ENCODE data around the gene MRPS23. TPM values are rescaled to one million over a fixed set of nuclear protein-coding genes. Genes with fewer than 3 reads are reported as not detected.

The MRPS23 gene
- total and polyA plus RNA-seq, 2 experiments from 2014 or later, result 53.2 to 74.5 TPM

DNA sequence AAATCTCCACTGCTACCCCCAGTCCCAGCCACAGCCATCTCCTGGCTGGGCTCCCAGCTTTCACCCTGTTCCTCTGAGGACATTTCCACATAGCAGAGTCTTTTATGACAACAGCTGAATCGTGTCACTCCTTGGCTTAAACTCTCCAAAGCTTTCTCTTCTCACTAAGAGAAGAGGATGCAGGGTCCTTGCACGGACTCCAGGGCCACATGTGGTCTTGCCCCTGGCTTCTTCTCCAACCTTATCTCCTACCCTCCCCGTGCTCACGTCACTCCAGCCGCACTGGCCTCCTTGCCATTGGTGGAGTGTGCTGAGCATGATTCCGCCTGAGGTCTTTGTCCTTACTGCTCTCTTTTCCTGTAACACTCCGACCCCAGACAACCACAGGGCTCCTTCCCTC, 64.8 kb downstream of the MRPS23 start:
- ATAC-seq, result no peak

More for the DNA sequence above, 64.8 kb downstream of the MRPS23 start:
- Histone ChIP-seq H3F3A (replicated peaks; ENCODE audit: low read depth) (no peaks in the 10 kb centered on the region), H3K27ac (ENCODE audit: low read depth) (no peak overlapping the region), H4K20me1 (replicated peaks; ENCODE audit: insufficient read depth) (no peaks in the 10 kb centered on the region), H3K79me2 (replicated peaks; ENCODE audit: insufficient read depth) (no peaks in the 10 kb centered on the region), H3K36me3 (ENCODE audit: insufficient read depth) (no peaks in the 10 kb centered on the region), H3K4me1 (ENCODE audit: insufficient read depth) (peaks cover 22% of the 10 kb centered on the region), H3K4me2 (no peak overlapping the region), H3K4me3 (no peak overlapping the region), H3K9me2 (ENCODE audit: insufficient read depth) (no peaks in the 10 kb centered on the region), H2AFZ (no peak overlapping the region; the same call in 1 of the 2 replicates), H3K27me3 (ENCODE audit: insufficient read depth) (peaks cover 12% of the 10 kb centered on the region; the same call in 1 of the 2 replicates)
- DNase-seq (ENCODE audit: low spot score), result no peak
- Mint-ChIP-seq H3K27me3 (ENCODE audit: insufficient read depth, low read depth, poor library complexity) (peaks cover 14% of the 10 kb centered on the region), H3K9me3 (no peaks in the 10 kb centered on the region), H3K4me3 (no peak overlapping the region), H3K4me1 (peaks cover 10% of the 10 kb centered on the region), H3K36me3 (ENCODE audit: low read depth) (no peaks in the 10 kb centered on the region), H3K27ac (no peak overlapping the region)
- TF ChIP-seq, protein P1, sequence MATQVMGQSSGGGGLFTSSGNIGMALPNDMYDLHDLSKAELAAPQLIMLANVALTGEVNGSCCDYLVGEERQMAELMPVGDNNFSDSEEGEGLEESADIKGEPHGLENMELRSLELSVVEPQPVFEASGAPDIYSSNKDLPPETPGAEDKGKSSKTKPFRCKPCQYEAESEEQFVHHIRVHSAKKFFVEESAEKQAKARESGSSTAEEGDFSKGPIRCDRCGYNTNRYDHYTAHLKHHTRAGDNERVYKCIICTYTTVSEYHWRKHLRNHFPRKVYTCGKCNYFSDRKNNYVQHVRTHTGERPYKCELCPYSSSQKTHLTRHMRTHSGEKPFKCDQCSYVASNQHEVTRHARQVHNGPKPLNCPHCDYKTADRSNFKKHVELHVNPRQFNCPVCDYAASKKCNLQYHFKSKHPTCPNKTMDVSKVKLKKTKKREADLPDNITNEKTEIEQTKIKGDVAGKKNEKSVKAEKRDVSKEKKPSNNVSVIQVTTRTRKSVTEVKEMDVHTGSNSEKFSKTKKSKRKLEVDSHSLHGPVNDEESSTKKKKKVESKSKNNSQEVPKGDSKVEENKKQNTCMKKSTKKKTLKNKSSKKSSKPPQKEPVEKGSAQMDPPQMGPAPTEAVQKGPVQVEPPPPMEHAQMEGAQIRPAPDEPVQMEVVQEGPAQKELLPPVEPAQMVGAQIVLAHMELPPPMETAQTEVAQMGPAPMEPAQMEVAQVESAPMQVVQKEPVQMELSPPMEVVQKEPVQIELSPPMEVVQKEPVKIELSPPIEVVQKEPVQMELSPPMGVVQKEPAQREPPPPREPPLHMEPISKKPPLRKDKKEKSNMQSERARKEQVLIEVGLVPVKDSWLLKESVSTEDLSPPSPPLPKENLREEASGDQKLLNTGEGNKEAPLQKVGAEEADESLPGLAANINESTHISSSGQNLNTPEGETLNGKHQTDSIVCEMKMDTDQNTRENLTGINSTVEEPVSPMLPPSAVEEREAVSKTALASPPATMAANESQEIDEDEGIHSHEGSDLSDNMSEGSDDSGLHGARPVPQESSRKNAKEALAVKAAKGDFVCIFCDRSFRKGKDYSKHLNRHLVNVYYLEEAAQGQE (IDR thresholded peaks at IDR 0.05; ENCODE audit: unreplicated experiment), result no peak
- TF ChIP-seq, protein P2, sequence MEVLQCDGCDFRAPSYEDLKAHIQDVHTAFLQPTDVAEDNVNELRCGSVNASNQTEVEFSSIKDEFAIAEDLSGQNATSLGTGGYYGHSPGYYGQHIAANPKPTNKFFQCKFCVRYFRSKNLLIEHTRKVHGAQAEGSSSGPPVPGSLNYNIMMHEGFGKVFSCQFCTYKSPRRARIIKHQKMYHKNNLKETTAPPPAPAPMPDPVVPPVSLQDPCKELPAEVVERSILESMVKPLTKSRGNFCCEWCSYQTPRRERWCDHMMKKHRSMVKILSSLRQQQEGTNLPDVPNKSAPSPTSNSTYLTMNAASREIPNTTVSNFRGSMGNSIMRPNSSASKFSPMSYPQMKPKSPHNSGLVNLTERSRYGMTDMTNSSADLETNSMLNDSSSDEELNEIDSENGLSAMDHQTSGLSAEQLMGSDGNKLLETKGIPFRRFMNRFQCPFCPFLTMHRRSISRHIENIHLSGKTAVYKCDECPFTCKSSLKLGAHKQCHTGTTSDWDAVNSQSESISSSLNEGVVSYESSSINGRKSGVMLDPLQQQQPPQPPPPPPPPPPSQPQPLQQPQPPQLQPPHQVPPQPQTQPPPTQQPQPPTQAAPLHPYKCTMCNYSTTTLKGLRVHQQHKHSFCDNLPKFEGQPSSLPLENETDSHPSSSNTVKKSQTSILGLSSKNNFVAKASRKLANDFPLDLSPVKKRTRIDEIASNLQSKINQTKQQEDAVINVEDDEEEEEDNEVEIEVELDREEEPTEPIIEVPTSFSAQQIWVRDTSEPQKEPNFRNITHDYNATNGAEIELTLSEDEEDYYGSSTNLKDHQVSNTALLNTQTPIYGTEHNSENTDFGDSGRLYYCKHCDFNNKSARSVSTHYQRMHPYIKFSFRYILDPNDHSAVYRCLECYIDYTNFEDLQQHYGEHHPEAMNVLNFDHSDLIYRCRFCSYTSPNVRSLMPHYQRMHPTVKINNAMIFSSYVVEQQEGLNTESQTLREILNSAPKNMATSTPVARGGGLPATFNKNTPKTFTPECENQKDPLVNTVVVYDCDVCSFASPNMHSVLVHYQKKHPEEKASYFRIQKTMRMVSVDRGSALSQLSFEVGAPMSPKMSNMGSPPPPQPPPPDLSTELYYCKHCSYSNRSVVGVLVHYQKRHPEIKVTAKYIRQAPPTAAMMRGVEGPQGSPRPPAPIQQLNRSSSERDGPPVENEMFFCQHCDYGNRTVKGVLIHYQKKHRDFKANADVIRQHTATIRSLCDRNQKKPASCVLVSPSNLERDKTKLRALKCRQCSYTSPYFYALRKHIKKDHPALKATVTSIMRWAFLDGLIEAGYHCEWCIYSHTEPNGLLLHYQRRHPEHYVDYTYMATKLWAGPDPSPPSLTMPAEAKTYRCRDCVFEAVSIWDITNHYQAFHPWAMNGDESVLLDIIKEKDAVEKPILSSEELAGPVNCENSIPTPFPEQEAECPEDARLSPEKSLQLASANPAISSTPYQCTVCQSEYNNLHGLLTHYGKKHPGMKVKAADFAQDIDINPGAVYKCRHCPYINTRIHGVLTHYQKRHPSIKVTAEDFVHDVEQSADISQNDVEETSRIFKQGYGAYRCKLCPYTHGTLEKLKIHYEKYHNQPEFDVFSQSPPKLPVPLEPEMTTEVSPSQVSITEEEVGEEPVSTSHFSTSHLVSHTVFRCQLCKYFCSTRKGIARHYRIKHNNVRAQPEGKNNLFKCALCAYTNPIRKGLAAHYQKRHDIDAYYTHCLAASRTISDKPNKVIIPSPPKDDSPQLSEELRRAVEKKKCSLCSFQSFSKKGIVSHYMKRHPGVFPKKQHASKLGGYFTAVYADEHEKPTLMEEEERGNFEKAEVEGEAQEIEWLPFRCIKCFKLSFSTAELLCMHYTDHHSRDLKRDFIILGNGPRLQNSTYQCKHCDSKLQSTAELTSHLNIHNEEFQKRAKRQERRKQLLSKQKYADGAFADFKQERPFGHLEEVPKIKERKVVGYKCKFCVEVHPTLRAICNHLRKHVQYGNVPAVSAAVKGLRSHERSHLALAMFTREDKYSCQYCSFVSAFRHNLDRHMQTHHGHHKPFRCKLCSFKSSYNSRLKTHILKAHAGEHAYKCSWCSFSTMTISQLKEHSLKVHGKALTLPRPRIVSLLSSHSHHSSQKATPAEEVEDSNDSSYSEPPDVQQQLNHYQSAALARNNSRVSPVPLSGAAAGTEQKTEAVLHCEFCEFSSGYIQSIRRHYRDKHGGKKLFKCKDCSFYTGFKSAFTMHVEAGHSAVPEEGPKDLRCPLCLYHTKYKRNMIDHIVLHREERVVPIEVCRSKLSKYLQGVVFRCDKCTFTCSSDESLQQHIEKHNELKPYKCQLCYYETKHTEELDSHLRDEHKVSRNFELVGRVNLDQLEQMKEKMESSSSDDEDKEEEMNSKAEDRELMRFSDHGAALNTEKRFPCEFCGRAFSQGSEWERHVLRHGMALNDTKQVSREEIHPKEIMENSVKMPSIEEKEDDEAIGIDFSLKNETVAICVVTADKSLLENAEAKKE (CRISPR knock-in tag; IDR thresholded peaks at IDR 0.05), result no peak
- TF ChIP-seq EZH2 (IDR thresholded peaks at IDR 0.05; ENCODE audit: low read depth, unreplicated experiment) (no peak), POLR2AphosphoS5 (IDR thresholded peaks at IDR 0.05; ENCODE audit: low read depth) (no peak), STAT1 (IDR thresholded peaks at IDR 0.05; ENCODE audit: unreplicated experiment) (no peak), NANOG (IDR thresholded peaks at IDR 0.05; ENCODE audit: borderline replicate concordance) (no peak), CREB1 (CRISPR knock-in tag; IDR thresholded peaks at IDR 0.05; ENCODE audit: low read depth) (no peak), JUNB (IDR thresholded peaks at IDR 0.05; ENCODE audit: unreplicated experiment) (no peak), EZH2phosphoT487 (IDR thresholded peaks at IDR 0.05; ENCODE audit: unreplicated experiment) (no peak), ZNF331 (CRISPR knock-in tag; IDR thresholded peaks at IDR 0.05; ENCODE audit: low read depth) (no peak), ZNF114 (CRISPR knock-in tag; IDR thresholded peaks at IDR 0.05) (no peak)
- TF ChIP-seq, protein P3, sequence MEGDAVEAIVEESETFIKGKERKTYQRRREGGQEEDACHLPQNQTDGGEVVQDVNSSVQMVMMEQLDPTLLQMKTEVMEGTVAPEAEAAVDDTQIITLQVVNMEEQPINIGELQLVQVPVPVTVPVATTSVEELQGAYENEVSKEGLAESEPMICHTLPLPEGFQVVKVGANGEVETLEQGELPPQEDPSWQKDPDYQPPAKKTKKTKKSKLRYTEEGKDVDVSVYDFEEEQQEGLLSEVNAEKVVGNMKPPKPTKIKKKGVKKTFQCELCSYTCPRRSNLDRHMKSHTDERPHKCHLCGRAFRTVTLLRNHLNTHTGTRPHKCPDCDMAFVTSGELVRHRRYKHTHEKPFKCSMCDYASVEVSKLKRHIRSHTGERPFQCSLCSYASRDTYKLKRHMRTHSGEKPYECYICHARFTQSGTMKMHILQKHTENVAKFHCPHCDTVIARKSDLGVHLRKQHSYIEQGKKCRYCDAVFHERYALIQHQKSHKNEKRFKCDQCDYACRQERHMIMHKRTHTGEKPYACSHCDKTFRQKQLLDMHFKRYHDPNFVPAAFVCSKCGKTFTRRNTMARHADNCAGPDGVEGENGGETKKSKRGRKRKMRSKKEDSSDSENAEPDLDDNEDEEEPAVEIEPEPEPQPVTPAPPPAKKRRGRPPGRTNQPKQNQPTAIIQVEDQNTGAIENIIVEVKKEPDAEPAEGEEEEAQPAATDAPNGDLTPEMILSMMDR (conservative IDR thresholded peaks at IDR 0.05; ENCODE audit: low read depth in 2 of 2), result no peak
- TF ChIP-seq, protein P4, sequence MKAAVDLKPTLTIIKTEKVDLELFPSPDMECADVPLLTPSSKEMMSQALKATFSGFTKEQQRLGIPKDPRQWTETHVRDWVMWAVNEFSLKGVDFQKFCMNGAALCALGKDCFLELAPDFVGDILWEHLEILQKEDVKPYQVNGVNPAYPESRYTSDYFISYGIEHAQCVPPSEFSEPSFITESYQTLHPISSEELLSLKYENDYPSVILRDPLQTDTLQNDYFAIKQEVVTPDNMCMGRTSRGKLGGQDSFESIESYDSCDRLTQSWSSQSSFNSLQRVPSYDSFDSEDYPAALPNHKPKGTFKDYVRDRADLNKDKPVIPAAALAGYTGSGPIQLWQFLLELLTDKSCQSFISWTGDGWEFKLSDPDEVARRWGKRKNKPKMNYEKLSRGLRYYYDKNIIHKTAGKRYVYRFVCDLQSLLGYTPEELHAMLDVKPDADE (IDR thresholded peaks at IDR 0.05), result no peak
